Stimulated activated CD4-positive, alpha-beta T cell treated with anti-CD3 and anti-CD28 coated beads, Interleukin-2, amount 100 ng/mL, for 24 hours (primary cell): ENCODE results near the gene KCNN4.
A peak's percentile ranks its signal among the peaks of the same experiment; 100 is the strongest.
"Not testable (repeated sequence)": the region's sequence is repeated elsewhere in the genome, so short reads cannot be mapped to it uniquely, and the experiment has no call there.

Experiments
- DNase-seq, 2 donors: peaks; one replicate each; pipeline ENCODE4 v3.0.0-alpha.2; 2020

KCNN4 gene

GRCh38 chr19:43780706-43781525, at the start of gene KCNN4:
Gene KCNN4, minus strand, starts transcription at chr19:43780973. Its CDS starts 112 bp downstream, at chr19:43780861.
- peak; percentile 76 to 78 for DNase-seq

GRCh38 chr19:43826787-43827754, 46.3 kb upstream of the KCNN4 start, which contains the start of gene ZNF283:
Gene ZNF283, plus strand, starts transcription at chr19:43827321. Its CDS starts 6,184 bp downstream, at chr19:43833505.
- peak; percentile 86 to 87 for DNase-seq

- DNase-seq: not testable (repeated sequence)
These were observed 43.8 kb upstream of the KCNN4 start for GRCh38 chr19:43824572-43824971.

- not testable (repeated sequence) for DNase-seq
These were observed 43.1 kb upstream of the KCNN4 start for GRCh38 chr19:43823856-43824255.

- DNase-seq: no peak
These were observed 40.1 kb upstream of the KCNN4 start for GRCh38 chr19:43820884-43821215.

- peak; percentile 32 to 54 for DNase-seq
These were observed 39.5 kb upstream of the KCNN4 start for GRCh38 chr19:43820098-43820883.

- no peak for DNase-seq
These were observed 37.7 kb upstream of the KCNN4 start for GRCh38 chr19:43818500-43818899.

GRCh38 chr19:43817454-43817853, 36.7 kb upstream of the KCNN4 start:
- not testable (repeated sequence) for DNase-seq

- DNase-seq: no peak
These were observed 34.0 kb upstream of the KCNN4 start for GRCh38 chr19:43814663-43815352.

- DNase-seq: no peak
These were observed 31.9 kb upstream of the KCNN4 start for GRCh38 chr19:43812688-43813087.

GRCh38 chr19:43812259-43812658, 31.5 kb upstream of the KCNN4 start:
- no peak for DNase-seq

GRCh38 chr19:43811837-43812236, 31.1 kb upstream of the KCNN4 start:
- DNase-seq: no peak

- DNase-seq: no peak
These were observed 29.3 kb upstream of the KCNN4 start for GRCh38 chr19:43809762-43810696.

- DNase-seq: no peak
These were observed 26.9 kb upstream of the KCNN4 start for GRCh38 chr19:43807651-43808050.

GRCh38 chr19:43806848-43807247, 26.1 kb upstream of the KCNN4 start:
- no peak for DNase-seq

GRCh38 chr19:43806401-43806800, 25.6 kb upstream of the KCNN4 start:
- not testable (repeated sequence) for DNase-seq

- DNase-seq: no peak
These were observed 23.7 kb upstream of the KCNN4 start for GRCh38 chr19:43804432-43804831.

- no peak for DNase-seq
These were observed 21.6 kb upstream of the KCNN4 start, which contains the start of gene LYPD5 for GRCh38 chr19:43802216-43802951. Gene LYPD5, minus strand, starts transcription at chr19:43802447. Its CDS starts 67 bp downstream, at chr19:43802380.

GRCh38 chr19:43799502-43800142, 18.8 kb upstream of the KCNN4 start:
- no peak for DNase-seq
